Stimulated activated CD8-positive, alpha-beta memory T cell treated with anti-CD3 and anti-CD28 coated beads, Interleukin-2, amount 100 ng/mL, for 1 hour (primary cell): Measurements from ENCODE around the gene ARID3A.
A peak's percentile ranks its signal among the peaks of the same experiment; 100 is the strongest.

Experiments
- DNase-seq, 2 donors: peaks; one replicate each; pipeline ENCODE4 v3.0.0-alpha.2; 2020; ENCODE audit warnings: low read depth in 2 of 2

The ARID3A gene

GRCh38 chr19:912181-913079 is 13.4 kb upstream of the ARID3A start:
- DNase-seq, result no peak

GRCh38 chr19:913080-913748 is 12.6 kb upstream of the ARID3A start, which contains the start of gene R3HDM4:
TSS of gene R3HDM4 (minus strand) at chr19:913219. CDS start at chr19:913157, 62 bp downstream.
- peak; percentile 71 to 72 for DNase-seq

- no peak for DNase-seq
Measured at GRCh38 chr19:916645-917322, 9.1 kb upstream of the ARID3A start.

- no peak for DNase-seq
Measured at GRCh38 chr19:917323-918151, 8.3 kb upstream of the ARID3A start, which contains the start of gene KISS1R. TSS of gene KISS1R (plus strand) at chr19:917333. CDS start at chr19:917503, 170 bp downstream.

- no peak for DNase-seq
Measured at GRCh38 chr19:918152-918437, 7.7 kb upstream of the ARID3A start.

- no peak for DNase-seq
Measured at GRCh38 chr19:918481-919198, 7.2 kb upstream of the ARID3A start.

GRCh38 chr19:919199-920050 is 6.4 kb upstream of the ARID3A start:
- DNase-seq, result no peak

GRCh38 chr19:920051-920864 is 5.6 kb upstream of the ARID3A start:
- peak in 1 of 2 donors; percentile 50 for DNase-seq

GRCh38 chr19:924553-925086 is 1.2 kb upstream of the ARID3A start:
- no peak for DNase-seq

- no peak for DNase-seq
Measured at GRCh38 chr19:925087-925525, 729 bp upstream of the ARID3A start.

GRCh38 chr19:926323-926588 is 421 bp downstream of the ARID3A start:
- no peak for DNase-seq

- DNase-seq, result no peak
Measured at GRCh38 chr19:926589-927350, 935 bp downstream of the ARID3A start.

- no peak for DNase-seq
Measured at GRCh38 chr19:927351-927779, 1.5 kb downstream of the ARID3A start.

- DNase-seq, result no peak
Measured at GRCh38 chr19:927780-928401, 2.1 kb downstream of the ARID3A start.

GRCh38 chr19:928471-929202 is 2.8 kb downstream of the ARID3A start:
- no peak for DNase-seq

GRCh38 chr19:929203-929890 is 3.5 kb downstream of the ARID3A start:
- DNase-seq, result no peak

GRCh38 chr19:929891-930258 is 4.0 kb downstream of the ARID3A start:
- DNase-seq, result no peak
